ENCODE results near the gene ARL10.

The ARL10 gene

GRCh38 chr5:176342766-176343458, 22.4 kb upstream of the ARL10 start:
- Histone ChIP-seq H3K27me3 (ENCODE audit: control insufficient read depth, insufficient read depth, low read length) (no peaks in the 10 kb centered on the region), H3K27ac (ENCODE audit: low read depth, low read length) (no peak overlapping the region), H3K9me3 (ENCODE audit: control insufficient read depth, insufficient read depth, low read length) (no peaks in the 10 kb centered on the region), H3K4me3 (ENCODE audit: low read depth, low read length) (no peak overlapping the region), H3K9ac (ENCODE audit: low read depth, low read length) (no peak overlapping the region), H3K36me3 (ENCODE audit: control insufficient read depth, insufficient read depth, low read length) (peaks cover 36% of the 10 kb centered on the region), H3K4me1 (ENCODE audit: control insufficient read depth, insufficient read depth, low read length) (no peaks in the 10 kb centered on the region)

GRCh38 chr5:176350416-176350815, 14.9 kb upstream of the ARL10 start:
- H3K4me1 ChIP-seq (ENCODE audit: control insufficient read depth, insufficient read depth, low read length), result no peaks in the 10 kb centered on the region
- H3K9me3 ChIP-seq (ENCODE audit: control insufficient read depth, insufficient read depth, low read length), result no peaks in the 10 kb centered on the region
- no peaks in the 10 kb centered on the region for H3K27me3 ChIP-seq (ENCODE audit: control insufficient read depth, insufficient read depth, low read length)
- no peak overlapping the region for H3K9ac ChIP-seq (ENCODE audit: low read depth, low read length)
- peaks cover 98% of the 10 kb centered on the region for H3K36me3 ChIP-seq (ENCODE audit: control insufficient read depth, insufficient read depth, low read length)
- no peak overlapping the region for H3K27ac ChIP-seq (ENCODE audit: low read depth, low read length)
- no peak overlapping the region for H3K4me3 ChIP-seq (ENCODE audit: low read depth, low read length)

GRCh38 chr5:176352116-176352878, 13.0 kb upstream of the ARL10 start:
- Histone ChIP-seq H3K27me3 (ENCODE audit: control insufficient read depth, insufficient read depth, low read length) (no peaks in the 10 kb centered on the region), H3K9ac (ENCODE audit: low read depth, low read length) (no peak overlapping the region), H3K4me3 (ENCODE audit: low read depth, low read length) (no peak overlapping the region), H3K9me3 (ENCODE audit: control insufficient read depth, insufficient read depth, low read length) (no peaks in the 10 kb centered on the region), H3K4me1 (ENCODE audit: control insufficient read depth, insufficient read depth, low read length) (no peaks in the 10 kb centered on the region), H3K27ac (ENCODE audit: low read depth, low read length) (no peak overlapping the region), H3K36me3 (ENCODE audit: control insufficient read depth, insufficient read depth, low read length) (peaks cover 95% of the 10 kb centered on the region)

GRCh38 chr5:176353533-176353932, 11.8 kb upstream of the ARL10 start:
- no peaks in the 10 kb centered on the region for H3K9me3 ChIP-seq (ENCODE audit: control insufficient read depth, insufficient read depth, low read length)
- H3K9ac ChIP-seq (ENCODE audit: low read depth, low read length), result no peak overlapping the region
- H3K4me3 ChIP-seq (ENCODE audit: low read depth, low read length), result no peak overlapping the region
- H3K27ac ChIP-seq (ENCODE audit: low read depth, low read length), result no peak overlapping the region
- no peaks in the 10 kb centered on the region for H3K27me3 ChIP-seq (ENCODE audit: control insufficient read depth, insufficient read depth, low read length)
- peaks cover 94% of the 10 kb centered on the region for H3K36me3 ChIP-seq (ENCODE audit: control insufficient read depth, insufficient read depth, low read length)
- no peaks in the 10 kb centered on the region for H3K4me1 ChIP-seq (ENCODE audit: control insufficient read depth, insufficient read depth, low read length)

- H3K4me3 ChIP-seq (ENCODE audit: low read depth, low read length), result no peak overlapping the region
- H3K4me1 ChIP-seq (ENCODE audit: control insufficient read depth, insufficient read depth, low read length), result no peaks in the 10 kb centered on the region
- no peaks in the 10 kb centered on the region for H3K27me3 ChIP-seq (ENCODE audit: control insufficient read depth, insufficient read depth, low read length)
- no peak overlapping the region for H3K9ac ChIP-seq (ENCODE audit: low read depth, low read length)
- H3K9me3 ChIP-seq (ENCODE audit: control insufficient read depth, insufficient read depth, low read length), result no peaks in the 10 kb centered on the region
- H3K27ac ChIP-seq (ENCODE audit: low read depth, low read length), result no peak overlapping the region
- H3K36me3 ChIP-seq (ENCODE audit: control insufficient read depth, insufficient read depth, low read length), result peaks cover 81% of the 10 kb centered on the region
Observed at GRCh38 chr5:176355400-176356178, 9.7 kb upstream of the ARL10 start.

GRCh38 chr5:176356179-176356566, 9.1 kb upstream of the ARL10 start:
- H3K9me3 ChIP-seq (ENCODE audit: control insufficient read depth, insufficient read depth, low read length), result no peaks in the 10 kb centered on the region
- H3K9ac ChIP-seq (ENCODE audit: low read depth, low read length), result no peak overlapping the region
- H3K36me3 ChIP-seq (ENCODE audit: control insufficient read depth, insufficient read depth, low read length), result peaks cover 77% of the 10 kb centered on the region
- no peak overlapping the region for H3K27ac ChIP-seq (ENCODE audit: low read depth, low read length)
- no peaks in the 10 kb centered on the region for H3K27me3 ChIP-seq (ENCODE audit: control insufficient read depth, insufficient read depth, low read length)
- no peak overlapping the region for H3K4me3 ChIP-seq (ENCODE audit: low read depth, low read length)
- no peaks in the 10 kb centered on the region for H3K4me1 ChIP-seq (ENCODE audit: control insufficient read depth, insufficient read depth, low read length)

- no peaks in the 10 kb centered on the region for H3K9me3 ChIP-seq (ENCODE audit: control insufficient read depth, insufficient read depth, low read length)
- peaks cover 20% of the 10 kb centered on the region for H3K27me3 ChIP-seq (ENCODE audit: control insufficient read depth, insufficient read depth, low read length)
- peaks cover 43% of the 10 kb centered on the region for H3K36me3 ChIP-seq (ENCODE audit: control insufficient read depth, insufficient read depth, low read length)
- H3K27ac ChIP-seq (ENCODE audit: low read depth, low read length), result no peak overlapping the region
- H3K4me3 ChIP-seq (ENCODE audit: low read depth, low read length), result no peak overlapping the region
- no peak overlapping the region for H3K9ac ChIP-seq (ENCODE audit: low read depth, low read length)
- no peaks in the 10 kb centered on the region for H3K4me1 ChIP-seq (ENCODE audit: control insufficient read depth, insufficient read depth, low read length)
Observed at GRCh38 chr5:176359658-176360057, 5.6 kb upstream of the ARL10 start.

GRCh38 chr5:176360894-176361436, 4.3 kb upstream of the ARL10 start:
- Histone ChIP-seq H3K9me3 (ENCODE audit: control insufficient read depth, insufficient read depth, low read length) (no peaks in the 10 kb centered on the region), H3K4me3 (ENCODE audit: low read depth, low read length) (peak overlapping the region; percentile 98)

GRCh38 chr5:176361437-176362232, 3.7 kb upstream of the ARL10 start, which contains the start of gene KIAA1191:
Gene KIAA1191, minus strand, starts transcription at chr5:176361764. Its CDS starts 2,256 bp downstream, at chr5:176359508.
- H3K27ac ChIP-seq (ENCODE audit: low read depth, low read length), result peak within 1 kb of the TSS; percentile 90
- peak within 1 kb of the TSS; percentile 98 for H3K4me3 ChIP-seq (ENCODE audit: low read depth, low read length)
- H3K27me3 ChIP-seq (ENCODE audit: control insufficient read depth, insufficient read depth, low read length), result peaks cover 38% of the 10 kb centered on the region
- no peaks in the 10 kb centered on the region for H3K9me3 ChIP-seq (ENCODE audit: control insufficient read depth, insufficient read depth, low read length)
- no peaks in the 10 kb centered on the region for H3K4me1 ChIP-seq (ENCODE audit: control insufficient read depth, insufficient read depth, low read length)
- peaks cover 24% of the 10 kb centered on the region for H3K36me3 ChIP-seq (ENCODE audit: control insufficient read depth, insufficient read depth, low read length)
- H3K9ac ChIP-seq (ENCODE audit: low read depth, low read length), result peak within 1 kb of the TSS; percentile 94

More at GRCh38 chr5:176360894-176361436, 4.3 kb upstream of the ARL10 start:
- peak overlapping the region; percentile 90 for H3K27ac ChIP-seq (ENCODE audit: low read depth, low read length)
- no peaks in the 10 kb centered on the region for H3K4me1 ChIP-seq (ENCODE audit: control insufficient read depth, insufficient read depth, low read length)
- peak overlapping the region; percentile 94 for H3K9ac ChIP-seq (ENCODE audit: low read depth, low read length)
- H3K27me3 ChIP-seq (ENCODE audit: control insufficient read depth, insufficient read depth, low read length), result peaks cover 32% of the 10 kb centered on the region
- peaks cover 31% of the 10 kb centered on the region for H3K36me3 ChIP-seq (ENCODE audit: control insufficient read depth, insufficient read depth, low read length)

GRCh38 chr5:176362233-176362490, 3.1 kb upstream of the ARL10 start:
- Histone ChIP-seq H3K9ac (ENCODE audit: low read depth, low read length) (peak overlapping the region; percentile 94; the same call in 1 of the 2 replicates), H3K36me3 (ENCODE audit: control insufficient read depth, insufficient read depth, low read length) (peaks cover 20% of the 10 kb centered on the region), H3K4me1 (ENCODE audit: control insufficient read depth, insufficient read depth, low read length) (no peaks in the 10 kb centered on the region), H3K4me3 (ENCODE audit: low read depth, low read length) (peak overlapping the region; percentile 98), H3K27me3 (ENCODE audit: control insufficient read depth, insufficient read depth, low read length) (peaks cover 42% of the 10 kb centered on the region), H3K9me3 (ENCODE audit: control insufficient read depth, insufficient read depth, low read length) (no peaks in the 10 kb centered on the region), H3K27ac (ENCODE audit: low read depth, low read length) (no peak overlapping the region)

Measured in HUES48 (cell line).